ENCODE measurements around the gene GAB4.

DNA sequence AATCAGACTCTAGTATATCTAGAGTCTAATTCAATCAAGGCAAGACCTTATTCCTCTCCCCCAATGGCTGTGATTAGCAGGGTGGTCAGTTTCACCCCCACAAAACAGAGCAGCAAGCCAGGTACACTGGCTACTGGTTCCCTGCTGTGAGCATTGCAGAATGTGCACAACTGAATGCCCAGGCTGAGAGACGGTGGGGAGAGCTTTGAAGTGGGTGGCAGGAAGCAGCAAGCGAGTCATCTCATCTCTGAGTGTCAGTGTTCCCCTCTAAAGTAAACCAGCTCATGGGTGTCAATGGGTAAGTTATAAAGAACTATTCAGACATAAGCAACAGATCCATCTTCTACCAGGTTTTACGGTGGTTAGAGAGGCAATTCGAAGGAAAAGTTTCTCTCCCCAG lies 37.6 kb downstream of the GAB4 start:
- no peak for TF ChIP-seq POLR2AphosphoS5 (IDR thresholded peaks at IDR 0.05; ENCODE audit: borderline replicate concordance, low read depth, low read length)
- TF ChIP-seq EZH2 (IDR thresholded peaks at IDR 0.05), result no peak
- TF ChIP-seq FOXP2 (optimal IDR thresholded peaks at IDR 0.05; ENCODE audit: control extremely low read depth, extremely low read length, insufficient read depth), result no peak

All from SK-N-MC (cell line).